Measurements from ENCODE around the gene GRIN2B. TPM values are rescaled to one million over a fixed set of nuclear protein-coding genes. Genes with fewer than 3 reads are reported as not detected.
A peak's percentile ranks its signal among the peaks of the same experiment; 100 is the strongest.

GRIN2B gene
- total RNA-seq, 1 donor from 2014 or later = 0.50 TPM

DNA sequence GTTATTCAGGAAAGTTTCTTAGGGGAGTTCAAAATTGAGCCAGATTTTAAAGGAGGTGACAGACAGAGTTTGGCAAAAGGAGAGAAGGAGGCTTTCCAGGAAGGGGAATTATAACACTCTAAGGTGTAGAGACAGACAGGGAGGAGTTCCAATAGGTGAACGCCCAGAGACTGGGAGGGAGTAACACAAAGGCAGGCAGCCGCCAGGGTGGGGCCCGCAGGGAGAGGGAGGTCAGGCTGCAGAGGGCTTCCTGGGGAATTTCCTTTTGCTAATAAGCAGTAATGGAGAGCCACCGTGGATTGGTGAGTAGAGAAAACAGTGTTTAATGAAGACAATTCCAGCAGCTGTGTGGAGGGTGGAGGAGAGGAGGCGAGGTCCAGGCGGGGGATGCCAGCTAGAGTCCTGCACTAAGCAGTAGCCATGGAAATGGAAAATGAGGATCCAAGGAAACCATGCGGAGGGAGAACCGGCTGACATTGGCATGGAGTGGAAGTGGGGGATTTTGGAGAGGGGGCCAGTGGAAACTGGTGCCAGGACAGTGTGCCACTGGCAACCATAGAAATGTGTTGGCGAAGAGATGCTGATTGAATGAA lies 22.2 kb downstream of the GRIN2B start:
- ATAC-seq = peak; percentile 21 to 28
- TF ChIP-seq, protein P1, sequence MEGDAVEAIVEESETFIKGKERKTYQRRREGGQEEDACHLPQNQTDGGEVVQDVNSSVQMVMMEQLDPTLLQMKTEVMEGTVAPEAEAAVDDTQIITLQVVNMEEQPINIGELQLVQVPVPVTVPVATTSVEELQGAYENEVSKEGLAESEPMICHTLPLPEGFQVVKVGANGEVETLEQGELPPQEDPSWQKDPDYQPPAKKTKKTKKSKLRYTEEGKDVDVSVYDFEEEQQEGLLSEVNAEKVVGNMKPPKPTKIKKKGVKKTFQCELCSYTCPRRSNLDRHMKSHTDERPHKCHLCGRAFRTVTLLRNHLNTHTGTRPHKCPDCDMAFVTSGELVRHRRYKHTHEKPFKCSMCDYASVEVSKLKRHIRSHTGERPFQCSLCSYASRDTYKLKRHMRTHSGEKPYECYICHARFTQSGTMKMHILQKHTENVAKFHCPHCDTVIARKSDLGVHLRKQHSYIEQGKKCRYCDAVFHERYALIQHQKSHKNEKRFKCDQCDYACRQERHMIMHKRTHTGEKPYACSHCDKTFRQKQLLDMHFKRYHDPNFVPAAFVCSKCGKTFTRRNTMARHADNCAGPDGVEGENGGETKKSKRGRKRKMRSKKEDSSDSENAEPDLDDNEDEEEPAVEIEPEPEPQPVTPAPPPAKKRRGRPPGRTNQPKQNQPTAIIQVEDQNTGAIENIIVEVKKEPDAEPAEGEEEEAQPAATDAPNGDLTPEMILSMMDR (IDR thresholded peaks at IDR 0.05) = no peak
- no peak for DNase-seq

DNA sequence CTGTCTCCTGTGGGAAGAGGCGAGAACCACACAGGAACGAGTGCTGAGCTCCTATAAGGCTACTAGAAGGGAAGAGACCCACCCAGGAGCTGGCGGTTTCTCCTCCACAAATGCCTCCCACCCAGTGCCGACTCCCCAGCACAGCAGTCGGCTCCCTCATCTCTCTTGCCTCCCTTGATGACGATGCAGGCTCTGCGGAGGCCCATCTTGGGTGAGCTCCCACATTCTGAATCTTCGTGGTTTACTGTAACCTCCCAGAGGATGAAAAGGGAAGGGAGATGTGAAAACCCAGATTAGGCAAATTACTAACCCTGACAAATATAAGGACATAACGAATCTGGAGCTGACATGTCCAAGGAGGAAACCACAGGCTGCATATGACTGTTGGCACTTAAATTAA lies 23.8 kb downstream of the GRIN2B start:
- Histone ChIP-seq H3K4me3 (no peak overlapping the region), H3K27ac (no peak overlapping the region), H3K9me3 (no peaks in the 10 kb centered on the region), H3K36me3 (no peaks in the 10 kb centered on the region), H3K27me3 (ENCODE audit: low read depth) (no peaks in the 10 kb centered on the region), H3K4me1 (no peaks in the 10 kb centered on the region)
- DNase-seq (no peak), ATAC-seq (no peak)
- TF ChIP-seq, protein P1 (IDR thresholded peaks at IDR 0.05) = no peak
- intact Hi-C loops (cut with DNase I) = no loop called here

More for the DNA sequence above, 22.2 kb downstream of the GRIN2B start:
- H3K36me3 ChIP-seq = no peaks in the 10 kb centered on the region
- H3K4me3 ChIP-seq = no peak overlapping the region
- H3K4me1 ChIP-seq = no peaks in the 10 kb centered on the region
- intact Hi-C loops (cut with DNase I) = no loop called here
- no peaks in the 10 kb centered on the region for H3K27me3 ChIP-seq (ENCODE audit: low read depth)
- H3K9me3 ChIP-seq = no peaks in the 10 kb centered on the region
- no peak overlapping the region for H3K27ac ChIP-seq

DNA sequence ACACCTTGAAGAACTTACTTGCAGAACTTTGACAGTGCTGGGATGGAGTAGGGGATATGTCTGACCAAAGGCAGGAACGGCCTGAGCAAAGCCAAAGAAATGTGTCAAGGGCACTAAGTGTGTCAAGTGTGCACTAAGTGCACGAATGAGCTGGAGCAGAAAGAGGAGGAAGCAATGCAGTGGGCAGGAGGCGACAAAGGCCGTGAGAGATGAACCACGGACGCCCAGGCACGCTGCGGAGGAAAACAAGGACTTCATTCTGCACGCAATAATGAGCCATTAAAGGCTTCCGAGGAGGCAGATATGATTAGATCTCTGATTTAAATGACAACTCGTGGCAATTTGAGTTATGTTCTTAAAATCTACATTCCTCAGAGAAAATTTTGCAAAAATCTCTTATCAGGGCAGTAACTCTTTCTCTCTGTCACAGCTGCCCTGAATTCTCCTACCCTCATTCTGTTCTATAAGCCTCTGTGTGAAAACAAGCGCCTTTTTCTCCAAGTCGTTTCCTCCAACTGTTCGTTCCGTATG lies 25.3 kb downstream of the GRIN2B start:
- intact Hi-C loops (cut with DNase I) = no loop called here
- DNase-seq = no peak
- H3K9me3 ChIP-seq = no peaks in the 10 kb centered on the region

DNA sequence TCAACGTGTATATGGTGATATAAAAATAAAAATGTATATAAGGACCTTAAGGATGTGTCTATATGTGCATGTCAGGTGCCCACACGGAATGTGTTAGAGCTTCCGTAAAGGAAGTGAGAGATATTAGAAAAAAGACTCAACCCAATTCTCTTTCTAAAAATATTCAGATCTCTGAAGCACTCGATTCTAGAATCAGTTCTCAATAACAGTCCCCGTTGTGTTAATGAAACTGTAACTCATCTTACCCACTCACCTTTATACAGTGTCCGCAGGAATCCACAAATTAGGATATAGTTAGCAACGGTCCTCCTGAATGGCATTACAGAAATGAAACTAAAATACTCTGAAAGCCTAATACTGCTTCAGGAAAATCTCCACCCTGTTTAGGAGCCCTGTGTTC lies 29.3 kb downstream of the GRIN2B start:
- Histone ChIP-seq H3K27ac (no peak overlapping the region), H3K9me3 (no peaks in the 10 kb centered on the region), H3K4me3 (no peak overlapping the region), H3K36me3 (no peaks in the 10 kb centered on the region), H3K4me1 (no peaks in the 10 kb centered on the region), H3K27me3 (ENCODE audit: low read depth) (no peaks in the 10 kb centered on the region)
- TF ChIP-seq, protein P1 (IDR thresholded peaks at IDR 0.05) = no peak
- no peak for ATAC-seq
- no peak for DNase-seq
- intact Hi-C loops (cut with DNase I) = no loop called here

More for the DNA sequence above, 25.3 kb downstream of the GRIN2B start:
- no peak for ATAC-seq
- TF ChIP-seq, protein P1 (IDR thresholded peaks at IDR 0.05) = no peak
- Histone ChIP-seq H3K4me3 (no peak overlapping the region), H3K4me1 (no peaks in the 10 kb centered on the region), H3K27ac (no peak overlapping the region), H3K27me3 (ENCODE audit: low read depth) (no peaks in the 10 kb centered on the region), H3K36me3 (no peaks in the 10 kb centered on the region)

- ATAC-seq = no peak
- intact Hi-C loops (cut with DNase I) = no loop called here
- no peak overlapping the region for H3K4me3 ChIP-seq
- H3K36me3 ChIP-seq = no peaks in the 10 kb centered on the region
- H3K9me3 ChIP-seq = no peaks in the 10 kb centered on the region
- DNase-seq = no peak
- no peak overlapping the region for H3K27ac ChIP-seq
- TF ChIP-seq, protein P1 (IDR thresholded peaks at IDR 0.05) = no peak
- H3K4me1 ChIP-seq = no peaks in the 10 kb centered on the region
- H3K27me3 ChIP-seq (ENCODE audit: low read depth) = no peaks in the 10 kb centered on the region
These were observed 30.9 kb downstream of the GRIN2B start for GRCh38 chr12:13950502-13950901.
